ENCODE results near the gene TIAM1. TPM values are rescaled to one million over a fixed set of nuclear protein-coding genes. Genes with fewer than 3 reads are reported as not detected.

Gene TIAM1
- total RNA-seq, 2 experiments from 2014 or later, result 15.0 to 25.1 TPM

DNA sequence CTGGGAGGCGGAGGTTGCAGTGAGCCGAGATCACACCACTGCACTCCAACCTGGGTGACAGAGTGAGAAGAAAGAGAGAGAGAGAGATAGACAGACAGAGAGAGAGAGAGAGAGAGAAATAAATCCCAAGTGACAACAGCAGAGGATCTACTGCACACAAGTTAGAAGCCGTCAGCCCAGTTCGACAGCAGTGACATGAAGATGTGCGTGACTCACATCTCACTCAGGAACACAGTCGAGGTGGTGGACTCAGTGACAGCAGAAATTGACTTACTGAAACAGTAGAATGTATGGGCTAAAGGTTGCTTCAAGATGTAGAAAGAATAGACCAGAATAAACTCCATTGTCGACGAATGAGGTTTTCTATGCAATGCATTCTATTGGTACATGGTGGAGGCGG is 228.8 kb downstream of the TIAM1 start:
- intact Hi-C loops (cut with micrococcal nuclease; ENCODE audit: unreplicated experiment), result no loop called here
- Histone ChIP-seq H3K9me2 (ENCODE audit: insufficient read depth, low read length) (no peaks in the 10 kb centered on the region), H2AFZ (ENCODE audit: low read length) (no peak overlapping the region), H3K9me3 (ENCODE audit: low read length) (no peaks in the 10 kb centered on the region), H3K79me2 (ENCODE audit: insufficient read depth, low read depth, low read length) (no peaks in the 10 kb centered on the region), H3K27ac (ENCODE audit: low read depth, low read length, poor library complexity, severe bottlenecking) (no peak overlapping the region), H3K36me3 (ENCODE audit: insufficient read depth, low read length) (no peaks in the 10 kb centered on the region), H3K4me1 (ENCODE audit: insufficient read depth, low read length, poor library complexity, severe bottlenecking) (no peaks in the 10 kb centered on the region), H3K4me2 (ENCODE audit: low read length) (no peak overlapping the region), H4K20me1 (ENCODE audit: insufficient read depth, low read length) (no peaks in the 10 kb centered on the region), H3K4me3 (ENCODE audit: low read depth, low read length, poor library complexity, severe bottlenecking) (no peak overlapping the region)
- DNase-seq (ENCODE audit: low spot score), result no peak
- no TSS peak for BruUV-seq (replicated peaks)
- TF ChIP-seq EZH2phosphoT487 (IDR thresholded peaks at IDR 0.05; ENCODE audit: borderline replicate concordance, low read depth, low read length), result no peak
- TF ChIP-seq, protein P1, sequence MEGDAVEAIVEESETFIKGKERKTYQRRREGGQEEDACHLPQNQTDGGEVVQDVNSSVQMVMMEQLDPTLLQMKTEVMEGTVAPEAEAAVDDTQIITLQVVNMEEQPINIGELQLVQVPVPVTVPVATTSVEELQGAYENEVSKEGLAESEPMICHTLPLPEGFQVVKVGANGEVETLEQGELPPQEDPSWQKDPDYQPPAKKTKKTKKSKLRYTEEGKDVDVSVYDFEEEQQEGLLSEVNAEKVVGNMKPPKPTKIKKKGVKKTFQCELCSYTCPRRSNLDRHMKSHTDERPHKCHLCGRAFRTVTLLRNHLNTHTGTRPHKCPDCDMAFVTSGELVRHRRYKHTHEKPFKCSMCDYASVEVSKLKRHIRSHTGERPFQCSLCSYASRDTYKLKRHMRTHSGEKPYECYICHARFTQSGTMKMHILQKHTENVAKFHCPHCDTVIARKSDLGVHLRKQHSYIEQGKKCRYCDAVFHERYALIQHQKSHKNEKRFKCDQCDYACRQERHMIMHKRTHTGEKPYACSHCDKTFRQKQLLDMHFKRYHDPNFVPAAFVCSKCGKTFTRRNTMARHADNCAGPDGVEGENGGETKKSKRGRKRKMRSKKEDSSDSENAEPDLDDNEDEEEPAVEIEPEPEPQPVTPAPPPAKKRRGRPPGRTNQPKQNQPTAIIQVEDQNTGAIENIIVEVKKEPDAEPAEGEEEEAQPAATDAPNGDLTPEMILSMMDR (conservative IDR thresholded peaks at IDR 0.05; ENCODE audit: low read length), result no peak
- ChIA-PET CTCF (ENCODE audit: unreplicated experiment) (no interaction called here), POLR2A (no interaction called here)

DNA sequence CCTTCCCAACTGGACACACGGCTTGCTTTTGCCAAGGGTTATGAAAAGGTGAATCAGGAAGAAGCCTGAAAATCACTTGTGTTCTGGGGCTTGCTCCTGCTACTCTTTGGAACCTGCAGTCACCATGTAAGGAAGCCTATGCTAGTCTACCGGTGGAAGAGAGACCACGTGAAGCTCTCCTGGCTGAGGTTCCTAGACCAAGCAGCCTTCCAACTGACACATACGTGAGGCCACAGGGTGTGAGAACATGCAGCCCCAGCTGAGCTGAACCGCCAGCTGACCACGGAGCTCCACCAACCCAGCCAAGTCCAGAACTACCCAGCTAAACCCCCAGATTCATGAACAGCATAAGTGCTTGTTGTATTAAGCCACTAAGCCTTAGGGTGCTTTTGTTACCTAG is 233.0 kb downstream of the TIAM1 start:
- H3K27ac ChIP-seq (ENCODE audit: low read depth, low read length, poor library complexity, severe bottlenecking), result no peak overlapping the region
- no peaks in the 10 kb centered on the region for H3K79me2 ChIP-seq (ENCODE audit: insufficient read depth, low read depth, low read length)
- DNase-seq (ENCODE audit: low spot score), result no peak
- intact Hi-C loops (cut with micrococcal nuclease; ENCODE audit: unreplicated experiment), result no loop called here
- no TSS peak for BruUV-seq (replicated peaks)
- no peak overlapping the region for H2AFZ ChIP-seq (ENCODE audit: low read length)
- H3K36me3 ChIP-seq (ENCODE audit: insufficient read depth, low read length), result no peaks in the 10 kb centered on the region
- no peaks in the 10 kb centered on the region for H3K9me3 ChIP-seq (ENCODE audit: low read length)
- TF ChIP-seq EZH2phosphoT487 (IDR thresholded peaks at IDR 0.05; ENCODE audit: borderline replicate concordance, low read depth, low read length), result no peak
- peaks cover 16% of the 10 kb centered on the region for H3K4me1 ChIP-seq (ENCODE audit: insufficient read depth, low read length, poor library complexity, severe bottlenecking)
- H3K4me2 ChIP-seq (ENCODE audit: low read length), result no peak overlapping the region
- CTCF ChIA-PET (ENCODE audit: unreplicated experiment), result no interaction called here
- POLR2A ChIA-PET, result interaction anchor here (0.6 to 1.6 kb wide), 2 partner anchors 10 to 21 kb away, joined by 3 to 4 read pairs; no protein-coding TSS in a partner anchor
- H4K20me1 ChIP-seq (ENCODE audit: insufficient read depth, low read length), result no peaks in the 10 kb centered on the region
- H3K4me3 ChIP-seq (ENCODE audit: low read depth, low read length, poor library complexity, severe bottlenecking), result no peak overlapping the region
- no peaks in the 10 kb centered on the region for H3K9me2 ChIP-seq (ENCODE audit: insufficient read depth, low read length)

DNA sequence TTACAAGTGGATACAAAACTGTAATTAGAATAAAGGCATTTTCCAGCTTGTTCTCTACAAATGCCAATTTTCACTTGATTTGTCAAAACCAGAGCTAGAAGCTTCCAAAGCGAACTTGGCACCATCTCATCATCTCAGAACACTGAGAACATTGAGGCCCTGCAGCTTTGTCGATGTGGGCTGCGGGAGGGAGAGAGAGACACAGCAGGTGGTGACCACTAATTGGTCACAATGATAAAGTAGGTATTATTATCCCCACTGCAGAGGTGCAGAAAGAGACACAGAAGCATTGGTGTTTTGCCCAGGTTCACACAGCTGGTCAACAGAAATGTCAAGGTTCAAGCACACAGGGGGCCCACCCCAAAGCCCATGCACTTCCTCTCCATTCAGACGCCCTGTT is 233.6 kb downstream of the TIAM1 start:
- Histone ChIP-seq H3K36me3 (ENCODE audit: insufficient read depth, low read length) (no peaks in the 10 kb centered on the region), H3K9me3 (ENCODE audit: low read length) (no peaks in the 10 kb centered on the region), H3K27ac (ENCODE audit: low read depth, low read length, poor library complexity, severe bottlenecking) (no peak overlapping the region), H2AFZ (ENCODE audit: low read length) (no peak overlapping the region), H3K4me3 (ENCODE audit: low read depth, low read length, poor library complexity, severe bottlenecking) (no peak overlapping the region), H4K20me1 (ENCODE audit: insufficient read depth, low read length) (no peaks in the 10 kb centered on the region), H3K4me2 (ENCODE audit: low read length) (no peak overlapping the region), H3K9me2 (ENCODE audit: insufficient read depth, low read length) (no peaks in the 10 kb centered on the region), H3K4me1 (ENCODE audit: insufficient read depth, low read length, poor library complexity, severe bottlenecking) (peaks cover 16% of the 10 kb centered on the region), H3K79me2 (ENCODE audit: insufficient read depth, low read depth, low read length) (no peaks in the 10 kb centered on the region)
- POLR2A ChIA-PET, result interaction anchor here (0.6 to 1.6 kb wide), 4 partner anchors 10 to 22 kb away, joined by 3 to 4 read pairs (median 3); no protein-coding TSS in a partner anchor
- intact Hi-C loops (cut with micrococcal nuclease; ENCODE audit: unreplicated experiment), result no loop called here
- DNase-seq (ENCODE audit: low spot score), result no peak
- TF ChIP-seq, protein P1 (conservative IDR thresholded peaks at IDR 0.05; ENCODE audit: low read length), result no peak
- no peak for TF ChIP-seq EZH2phosphoT487 (IDR thresholded peaks at IDR 0.05; ENCODE audit: borderline replicate concordance, low read depth, low read length)
- BruUV-seq (replicated peaks), result no TSS peak
- CTCF ChIA-PET (ENCODE audit: unreplicated experiment), result no interaction called here
